MCF 10A (cell line): Measurements from ENCODE around the gene INVS. TPM values are rescaled to one million over a fixed set of nuclear protein-coding genes. Genes with fewer than 3 reads are reported as not detected.
"Not testable (repeated sequence)": the region's sequence is repeated elsewhere in the genome, so short reads cannot be mapped to it uniquely, and the experiment has no call there.

Experiments used
- BruUV-seq: library from RNA; stranded (reverse); fragments of 400-500 nt; replicated peaks from 2 replicates; lab custom pipeline; 2021; lab: Mats Ljungman, UMichigan
- CTCF ChIA-PET: fragments of 300-600 bp; sonication (Branson Sonifier 250); formaldehyde crosslinking; extraction: SDS; loops from one replicate; lab custom pipeline; 2021; ENCODE audit warnings: antibody characterized with exemption, inconsistent platforms; lab: Yijun Ruan, JAX
- POLR2A ChIA-PET: fragments of 300-600, 350-650 bp; sonication (Branson Sonifier 250); formaldehyde crosslinking; extraction: SDS; loops from one replicate; lab custom pipeline; 2020; ENCODE audit warnings: antibody characterized with exemption, inconsistent platforms; lab: Yijun Ruan, JAX
- DNase-seq: peaks from one replicate; pipeline ENCODE4 v3.0.0-alpha.2; 2018; ENCODE audit not compliant: unreplicated experiment
- H3K27ac Mint-ChIP-seq: one replicate; pipeline ENCODE4 v1.8.0; 2022; ENCODE audit warnings: mild to moderate bottlenecking, low read depth, mixed read lengths; ENCODE audit not compliant: unreplicated experiment
- H3K27me3 Mint-ChIP-seq: one replicate; pipeline ENCODE4 v1.8.0; 2022; ENCODE audit warnings: mixed read lengths; ENCODE audit not compliant: insufficient read depth, unreplicated experiment
- H3K36me3 Mint-ChIP-seq: one replicate; pipeline ENCODE4 v1.8.0; 2022; ENCODE audit warnings: mild to moderate bottlenecking, moderate library complexity, mixed read lengths; ENCODE audit not compliant: insufficient read depth, unreplicated experiment
- H3K4me1 Mint-ChIP-seq: one replicate; pipeline ENCODE4 v1.8.0; 2022; ENCODE audit warnings: mixed read lengths; ENCODE audit not compliant: insufficient read depth, unreplicated experiment
- H3K4me3 Mint-ChIP-seq: one replicate; pipeline ENCODE4 v1.8.0; 2022; ENCODE audit warnings: mild to moderate bottlenecking, moderate library complexity, mixed read lengths; ENCODE audit not compliant: unreplicated experiment
- H3K9me3 Mint-ChIP-seq: one replicate; pipeline ENCODE4 v1.8.0; 2022; ENCODE audit warnings: mixed read lengths; ENCODE audit not compliant: unreplicated experiment
- CTCF ChIP-seq: fragments of 200-600 bp; IDR thresholded peaks from one replicate; pipeline ENCODE4 v1.8.0; 2022; ENCODE audit warnings: antibody characterized with exemption, mild to moderate bottlenecking; ENCODE audit not compliant: unreplicated experiment
- intact Hi-C: fragments of 100-400 bp; cut with micrococcal nuclease; formaldehyde crosslinking; loops from 2 replicates; pipeline ENCODE4 v1.14.1; 2022
- total RNA-seq: library from RNA; stranded (reverse); gene quantifications from 2 replicates; pipeline ENCODE4 v1.2.3, GENCODE V29; 2022

The INVS gene
- total RNA-seq, 1 experiment from 2014 or later: 21.9 TPM

GRCh38 chr9:100134731-100135130 lies 35.7 kb downstream of the INVS start:
- H3K27ac Mint-ChIP-seq: no peak overlapping the region
- no peak overlapping the region for H3K4me3 Mint-ChIP-seq
- peaks cover 20% of the 10 kb centered on the region for H3K36me3 Mint-ChIP-seq
- TF ChIP-seq CTCF: no peak
- no TSS peak for BruUV-seq
- ChIA-PET POLR2A (no interaction called here), CTCF (no interaction called here)
- no peaks in the 10 kb centered on the region for H3K9me3 Mint-ChIP-seq
- H3K4me1 Mint-ChIP-seq: no peaks in the 10 kb centered on the region
- no peaks in the 10 kb centered on the region for H3K27me3 Mint-ChIP-seq
- no peak for DNase-seq
- intact Hi-C loops: no loop called here

- intact Hi-C loops, CTCF ChIA-PET, H3K9me3 Mint-ChIP-seq, H3K4me3 Mint-ChIP-seq, DNase-seq, BruUV-seq, POLR2A ChIA-PET, H3K4me1 Mint-ChIP-seq, H3K27me3 Mint-ChIP-seq, H3K27ac Mint-ChIP-seq: not testable (repeated sequence)
- peaks cover 12% of the 10 kb centered on the region for H3K36me3 Mint-ChIP-seq
These were observed 37.8 kb downstream of the INVS start for GRCh38 chr9:100136799-100137198.

GRCh38 chr9:100140303-100140702 lies 41.3 kb downstream of the INVS start:
- POLR2A ChIA-PET, H3K36me3 Mint-ChIP-seq, H3K4me3 Mint-ChIP-seq, H3K27ac Mint-ChIP-seq, DNase-seq, H3K9me3 Mint-ChIP-seq, H3K27me3 Mint-ChIP-seq, intact Hi-C loops, BruUV-seq, H3K4me1 Mint-ChIP-seq: not testable (repeated sequence)
- CTCF ChIA-PET: interaction anchor here (0.6 kb wide), 1 partner anchor 1289 kb away, joined by 3 read pairs; no protein-coding TSS in a partner anchor

- CTCF ChIA-PET, intact Hi-C loops, H3K27ac Mint-ChIP-seq, H3K4me3 Mint-ChIP-seq, DNase-seq, H3K9me3 Mint-ChIP-seq, BruUV-seq, H3K27me3 Mint-ChIP-seq, H3K4me1 Mint-ChIP-seq, H3K36me3 Mint-ChIP-seq, POLR2A ChIA-PET: not testable (repeated sequence)
These were observed 42.8 kb downstream of the INVS start for GRCh38 chr9:100141862-100142261.

- CTCF ChIA-PET, H3K4me1 Mint-ChIP-seq, H3K27me3 Mint-ChIP-seq, intact Hi-C loops, H3K36me3 Mint-ChIP-seq, H3K27ac Mint-ChIP-seq, POLR2A ChIA-PET, BruUV-seq, H3K4me3 Mint-ChIP-seq, H3K9me3 Mint-ChIP-seq, DNase-seq: not testable (repeated sequence)
These were observed 46.3 kb downstream of the INVS start for GRCh38 chr9:100145167-100145934.

- peaks cover 12% of the 10 kb centered on the region for H3K4me1 Mint-ChIP-seq
- H3K36me3 Mint-ChIP-seq, BruUV-seq, intact Hi-C loops, H3K4me3 Mint-ChIP-seq, H3K27me3 Mint-ChIP-seq, H3K27ac Mint-ChIP-seq, H3K9me3 Mint-ChIP-seq, DNase-seq: not testable (repeated sequence)
- POLR2A ChIA-PET: interaction anchor here (0.6 kb wide), 1 partner anchor 13 kb away, joined by 3 read pairs; no protein-coding TSS in a partner anchor
- CTCF ChIA-PET: interaction anchor here (0.7 kb wide), 1 partner anchor 165 kb away, joined by 3 read pairs; no protein-coding TSS in a partner anchor
These were observed 46.9 kb downstream of the INVS start for GRCh38 chr9:100145976-100146375.
